Endothelial cell (in vitro differentiated cells): ENCODE results near the gene PNKP. TPM values are rescaled to one million over a fixed set of nuclear protein-coding genes. Genes with fewer than 3 reads are reported as not detected.
A peak's percentile ranks its signal among the peaks of the same experiment; 100 is the strongest.

ENCODE experiments used
- DNase-seq: peaks from one replicate; pipeline ENCODE4 v3.0.0; 2021; ENCODE audit warnings: low spot score
- H3K27ac Mint-ChIP-seq: one replicate; pipeline ENCODE4 v1.8.0; 2021; ENCODE audit warnings: mixed read lengths, inconsistent platforms; ENCODE audit not compliant: unreplicated experiment
- H3K27me3 Mint-ChIP-seq: one replicate; pipeline ENCODE4 v1.8.0; 2021; ENCODE audit warnings: mild to moderate bottlenecking, moderate library complexity, mixed read lengths, inconsistent platforms; ENCODE audit not compliant: unreplicated experiment
- H3K36me3 Mint-ChIP-seq: one replicate; pipeline ENCODE4 v1.8.0; 2021; ENCODE audit warnings: mild to moderate bottlenecking, low read depth, mixed read lengths, inconsistent platforms; ENCODE audit not compliant: unreplicated experiment
- H3K4me1 Mint-ChIP-seq: one replicate; pipeline ENCODE4 v1.8.0; 2021; ENCODE audit warnings: mild to moderate bottlenecking, mixed read lengths, inconsistent platforms; ENCODE audit not compliant: unreplicated experiment
- H3K4me3 Mint-ChIP-seq: one replicate; pipeline ENCODE4 v1.8.0; 2021; ENCODE audit warnings: mild to moderate bottlenecking, mixed read lengths, inconsistent platforms; ENCODE audit not compliant: unreplicated experiment
- H3K9me3 Mint-ChIP-seq: one replicate; pipeline ENCODE4 v1.8.0; 2021; ENCODE audit warnings: mixed read lengths, inconsistent platforms; ENCODE audit not compliant: unreplicated experiment
- CTCF ChIP-seq: fragments of 200-600 bp; sonication (generic); IDR thresholded peaks from one replicate; pipeline ENCODE4 v1.5.0; 2021; ENCODE audit warnings: antibody characterized with exemption; ENCODE audit not compliant: unreplicated experiment
- total RNA-seq: library from RNA; stranded (reverse); fragmentation: NEBNext Ultra II Directional; extraction: Animal tissue kit (Norgen Biotek cat#: 25700); gene quantifications from one replicate; pipeline ENCODE4 v1.2.1, GENCODE V29; 2021; ENCODE audit not compliant: unreplicated experiment

Gene PNKP
- total RNA-seq, 1 donor from 2014 or later, result 96.0 TPM

GRCh38 chr19:49873129-49873521, 5.7 kb upstream of the PNKP start:
- no peak for TF ChIP-seq CTCF
- Mint-ChIP-seq H3K9me3 (no peaks in the 10 kb centered on the region), H3K27ac (no peak overlapping the region), H3K27me3 (peaks cover 25% of the 10 kb centered on the region), H3K36me3 (peaks cover 5% of the 10 kb centered on the region), H3K4me1 (peaks cover 26% of the 10 kb centered on the region), H3K4me3 (no peak overlapping the region)
- no peak for DNase-seq

GRCh38 chr19:49872245-49873128, 5.1 kb upstream of the PNKP start:
- no peak for DNase-seq
- H3K4me1 Mint-ChIP-seq, result peaks cover 24% of the 10 kb centered on the region
- no peaks in the 10 kb centered on the region for H3K9me3 Mint-ChIP-seq
- peak overlapping the region; percentile 79 for H3K4me3 Mint-ChIP-seq
- peaks cover 26% of the 10 kb centered on the region for H3K27me3 Mint-ChIP-seq
- no peak for TF ChIP-seq CTCF
- H3K36me3 Mint-ChIP-seq, result peaks cover 5% of the 10 kb centered on the region
- peak overlapping the region; percentile 52 for H3K27ac Mint-ChIP-seq

GRCh38 chr19:49871349-49871985, 4.1 kb upstream of the PNKP start:
- H3K36me3 Mint-ChIP-seq, result peaks cover 8% of the 10 kb centered on the region
- peaks cover 28% of the 10 kb centered on the region for H3K27me3 Mint-ChIP-seq
- TF ChIP-seq CTCF, result no peak
- DNase-seq, result no peak
- peak overlapping the region; percentile 79 for H3K4me3 Mint-ChIP-seq
- no peak overlapping the region for H3K27ac Mint-ChIP-seq
- H3K4me1 Mint-ChIP-seq, result peaks cover 28% of the 10 kb centered on the region
- no peaks in the 10 kb centered on the region for H3K9me3 Mint-ChIP-seq

- H3K36me3 Mint-ChIP-seq, result peaks cover 16% of the 10 kb centered on the region
- peaks cover 28% of the 10 kb centered on the region for H3K27me3 Mint-ChIP-seq
- no peak for TF ChIP-seq CTCF
- H3K4me1 Mint-ChIP-seq, result peaks cover 32% of the 10 kb centered on the region
- peak overlapping the region; percentile 87 for H3K4me3 Mint-ChIP-seq
- H3K9me3 Mint-ChIP-seq, result no peaks in the 10 kb centered on the region
- DNase-seq, result no peak
- peak overlapping the region; percentile 89 for H3K27ac Mint-ChIP-seq
Observed at GRCh38 chr19:49870309-49870901, 3.0 kb upstream of the PNKP start.
